Testis (tissue), 5 donors: ENCODE results near the gene DNAI4. TPM values are rescaled to one million over a fixed set of nuclear protein-coding genes. Genes with fewer than 3 reads are reported as not detected.
"Not testable (repeated sequence)": the region's sequence is repeated elsewhere in the genome, so short reads cannot be mapped to it uniquely, and the experiment has no call there.

Experiments used
- DNase-seq: peaks from one replicate; pipeline ENCODE4 v3.0.0-alpha.2; 2019
- H3K27ac ChIP-seq, 2 donors: fragments of 200-600 bp; sonication (generic); one replicate each; pipeline ENCODE4 v1.5.1; 2019
- H3K27me3 ChIP-seq: fragments of 200-600 bp; sonication (generic); one replicate; pipeline ENCODE4 v1.5.1; 2019
- H3K36me3 ChIP-seq: fragments of 200-600 bp; sonication (generic); one replicate; pipeline ENCODE4 v1.5.1; 2017; ENCODE audit warnings: low read depth; ENCODE audit errors: missing control alignments
- H3K4me1 ChIP-seq: fragments of 200-600 bp; sonication (generic); one replicate; pipeline ENCODE4 v1.5.1; 2019
- H3K4me3 ChIP-seq, 2 donors: fragments of 200-600 bp; sonication (generic); one replicate each; pipeline ENCODE4 v1.5.1; 2017 to 2019
- H3K9me3 ChIP-seq: fragments of 200-600 bp; sonication (generic); one replicate; pipeline ENCODE4 v1.5.1; 2017
- CTCF ChIP-seq, 3 experiments: fragments of 450-650 bp in 2 of 3; fragments of 200-600 bp in 1 of 3; sonication (generic) in 1 of 3; IDR thresholded peaks; one replicate each; pipeline ENCODE4 v1.5.1; 2016 to 2019; ENCODE audit warnings: antibody characterized with exemption in 3 of 3, mild to moderate bottlenecking in 2 of 3, moderate library complexity in 1 of 3
- POLR2A ChIP-seq: fragments of 450-650 bp; IDR thresholded peaks from one replicate; pipeline ENCODE4 v1.6.1; 2017; ENCODE audit warnings: antibody characterized with exemption, mild to moderate bottlenecking, moderate library complexity
- WGBS, 2 donors: methylation state at CpG; one replicate each; pipeline ENCODE4 v1.1.5; 2018; 5-methylcytosine and 5-hydroxymethylcytosine counted together
- intact Hi-C: fragments of 100-400 bp; cut with DNase I; formaldehyde crosslinking; loops from one replicate; pipeline ENCODE4 v1.15.1; 2023; ENCODE audit warnings: low total_unique reads
- long read RNA-seq, 2 donors: transcript quantifications; one replicate each; lab custom pipeline, GENCODE V29; 2026
- polyA plus RNA-seq: library from polyadenylated mRNA; stranded (reverse); fragments of 350-450 nt; fragmentation: Illumina TruSeq; extraction: RNeasy Lipid Tissue Mini Kit (QIAGEN cat#74804); gene quantifications from one replicate; pipeline ENCODE4 v1.2.3, GENCODE V29; 2014; ENCODE audit warnings: low read depth, low replicate concordance; ENCODE audit not compliant: insufficient read depth
- total RNA-seq, 2 donors: library from RNA; depleted of rRNA; stranded (reverse); fragments of >200 nt; gene quantifications; one replicate each; pipeline ENCODE4 v1.2.3, GENCODE V29; 2016

The DNAI4 gene
- 10 to 100 TPM; 21.7 to 40.8 TPM for total RNA-seq
- polyA plus RNA-seq, result 56.7 TPM
- long read RNA-seq, donor 1, partial matches to known transcripts, result 7 of 8 reads
- long read RNA-seq, donor 1, other reads (novel, unspliced or antisense), result 0 of 8 reads
- long read RNA-seq, donor 2, result 0 reads

GRCh38 chr1:66924756-66925557, at the start of gene DNAI4, which contains the start of gene MIER1:
Gene DNAI4, minus strand, starts transcription at chr1:66924856. Its CDS starts 25 bp downstream, at chr1:66924831.
Gene MIER1, plus strand, starts transcription at chr1:66924990. Its CDS starts 39 bp downstream, at chr1:66925029.
- no peaks in the 10 kb centered on the region for H3K36me3 ChIP-seq
- intact Hi-C loops, result no loop called here
- H3K4me1 ChIP-seq, result peaks cover 15% of the 10 kb centered on the region
- no peaks in the 10 kb centered on the region for H3K27me3 ChIP-seq
- H3K4me3 ChIP-seq, result peak within 1 kb of the TSS; percentile 83 to 84
- peak within 1 kb of the TSS; percentile 71 to 95 for H3K27ac ChIP-seq
- WGBS, 2 donors, result 0 to 1% methylated on average over 28 to 53 of the region's 64 CpGs
- peak in 2 of 3 experiments; percentile 9 to 13 for TF ChIP-seq CTCF (IDR thresholded peaks at IDR 0.05)
- peak; percentile 47 for TF ChIP-seq POLR2A
- no peaks in the 10 kb centered on the region for H3K9me3 ChIP-seq
- peak; percentile 97 for DNase-seq

GRCh38 chr1:66968574-66968973, 43.9 kb upstream of the DNAI4 start:
- no peaks in the 10 kb centered on the region for H3K27me3 ChIP-seq
- 66 to 92% methylated on average over 3 of the region's 3 CpGs for WGBS, 2 donors
- H3K4me3 ChIP-seq, result no peak overlapping the region
- intact Hi-C loops, result no loop called here
- TF ChIP-seq POLR2A, result no peak
- no peak for TF ChIP-seq CTCF (IDR thresholded peaks at IDR 0.05)
- no peak for DNase-seq
- no peak overlapping the region for H3K27ac ChIP-seq
- H3K36me3 ChIP-seq, result no peaks in the 10 kb centered on the region
- no peaks in the 10 kb centered on the region for H3K4me1 ChIP-seq
- no peaks in the 10 kb centered on the region for H3K9me3 ChIP-seq

GRCh38 chr1:66966188-66966873, 41.7 kb upstream of the DNAI4 start:
- H3K27me3 ChIP-seq, result not testable (repeated sequence)

GRCh38 chr1:66957938-66958337, 33.3 kb upstream of the DNAI4 start:
- Histone ChIP-seq H3K27me3 (no peaks in the 10 kb centered on the region), H3K9me3 (no peaks in the 10 kb centered on the region), H3K4me1 (no peaks in the 10 kb centered on the region), H3K4me3 (no peak overlapping the region), H3K36me3 (no peaks in the 10 kb centered on the region), H3K27ac (no peak overlapping the region)
- TF ChIP-seq CTCF (IDR thresholded peaks at IDR 0.05), result no peak
- TF ChIP-seq POLR2A, result no peak
- intact Hi-C loops, result no loop called here
- DNase-seq, result no peak
- 91 to 95% methylated on average over 3 of the region's 3 CpGs for WGBS, 2 donors

More at GRCh38 chr1:66966188-66966873, 41.7 kb upstream of the DNAI4 start:
- intact Hi-C loops, H3K36me3 ChIP-seq, H3K4me1 ChIP-seq, H3K9me3 ChIP-seq, H3K4me3 ChIP-seq, DNase-seq, H3K27ac ChIP-seq: not testable (repeated sequence)
- WGBS, 2 donors, result 93 to 95% methylated on average over 5 to 7 of the region's 7 CpGs

GRCh38 chr1:66954208-66954607, 29.6 kb upstream of the DNAI4 start:
- Histone ChIP-seq H3K27ac (no peak overlapping the region), H3K36me3 (no peaks in the 10 kb centered on the region), H3K27me3 (no peaks in the 10 kb centered on the region), H3K4me1 (no peaks in the 10 kb centered on the region), H3K9me3 (no peaks in the 10 kb centered on the region), H3K4me3 (no peak overlapping the region)
- WGBS, 2 donors, result 81 to 85% methylated on average over 4 of the region's 4 CpGs
- no peak for DNase-seq
- intact Hi-C loops, result no loop called here
- TF ChIP-seq CTCF (IDR thresholded peaks at IDR 0.05) (no peak), POLR2A (no peak)
